NCI-H146 (cell line): ENCODE data around the gene CECR2.
"Not testable (repeated sequence)": the region's sequence is repeated elsewhere in the genome, so short reads cannot be mapped to it uniquely, and the experiment has no call there.

Experiments used
- DNase-seq: peaks from one replicate; lab custom pipeline; 2025; lab: John Stamatoyannopoulos, UW

The CECR2 gene

DNA sequence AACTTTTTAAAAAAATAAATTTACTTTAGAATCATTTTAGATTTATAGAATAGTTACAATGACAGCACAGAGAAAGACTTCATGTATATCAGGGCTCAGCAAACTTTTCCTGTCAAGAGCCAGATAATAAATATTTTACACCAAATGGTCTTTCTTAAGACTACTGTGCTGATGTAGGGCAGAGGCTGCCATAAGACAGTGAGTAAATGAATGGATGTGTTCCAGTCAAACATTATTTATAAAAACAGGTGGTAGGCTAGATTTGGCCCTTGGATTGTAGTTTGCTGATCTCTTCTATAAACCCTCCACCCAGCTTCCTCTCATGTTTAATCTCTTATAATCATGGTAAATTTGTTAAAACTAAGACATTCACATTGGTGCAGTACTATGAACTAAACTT, 33.0 kb downstream of the CECR2 start:
- no peak for DNase-seq

DNA sequence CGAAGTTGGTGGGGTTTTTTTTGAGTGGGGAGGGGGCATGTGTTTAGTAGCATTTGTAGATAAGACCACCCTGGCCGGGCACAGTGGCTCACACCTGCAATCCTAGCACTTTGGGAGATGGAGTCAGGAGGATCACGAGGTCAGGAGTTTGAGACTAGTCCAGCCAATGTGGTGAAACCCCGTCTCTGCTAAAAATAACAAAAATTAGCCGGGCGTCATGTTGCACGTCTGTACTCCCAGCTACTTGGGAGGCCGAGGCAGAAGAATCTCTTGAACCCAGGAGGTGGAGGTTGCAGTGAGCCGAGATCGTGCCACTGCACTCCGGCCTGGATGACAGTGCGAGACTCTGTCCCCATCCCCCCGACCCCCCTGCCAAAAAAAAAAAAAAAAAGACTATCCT, 34.6 kb downstream of the CECR2 start:
- no peak for DNase-seq

DNA sequence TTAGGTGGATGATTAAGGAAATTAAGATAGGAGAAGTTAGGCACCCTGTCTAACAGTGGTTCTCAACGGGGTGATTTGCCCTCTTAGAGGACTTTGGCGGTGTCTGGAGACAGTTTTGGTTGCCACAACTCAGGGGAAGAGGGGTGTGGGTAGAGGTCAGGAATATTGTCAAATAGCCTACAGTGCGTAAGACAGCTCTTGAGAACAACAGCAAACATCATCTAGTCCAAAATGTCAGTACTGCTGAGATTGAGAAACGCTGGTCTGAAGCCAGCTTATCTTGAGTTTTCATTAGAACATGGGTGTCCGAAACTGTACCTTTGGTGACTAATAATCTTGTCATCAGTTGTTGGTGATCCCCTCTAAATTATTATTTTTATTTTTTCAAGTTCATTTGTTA, 38.4 kb downstream of the CECR2 start:
- DNase-seq, result no peak

DNA sequence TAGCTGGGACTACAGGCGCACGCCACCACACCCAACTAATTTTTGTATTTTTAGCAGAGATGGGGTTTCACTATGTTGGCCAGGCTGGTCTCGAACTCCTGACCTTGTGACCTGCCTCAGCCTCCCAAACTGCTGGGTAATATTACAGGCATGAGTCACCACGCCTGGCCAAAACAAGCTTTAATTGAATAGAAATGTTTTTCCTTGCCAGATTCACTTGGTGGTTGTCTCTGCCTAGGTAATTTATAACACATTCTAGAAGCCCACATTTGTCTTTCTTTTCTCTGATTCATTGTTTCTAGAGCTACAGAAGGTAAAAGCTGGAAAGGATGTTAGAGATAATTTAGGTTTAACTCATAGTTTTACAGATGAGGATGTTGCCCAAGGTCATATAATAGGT, 41.3 kb downstream of the CECR2 start:
- DNase-seq, result no peak

DNA sequence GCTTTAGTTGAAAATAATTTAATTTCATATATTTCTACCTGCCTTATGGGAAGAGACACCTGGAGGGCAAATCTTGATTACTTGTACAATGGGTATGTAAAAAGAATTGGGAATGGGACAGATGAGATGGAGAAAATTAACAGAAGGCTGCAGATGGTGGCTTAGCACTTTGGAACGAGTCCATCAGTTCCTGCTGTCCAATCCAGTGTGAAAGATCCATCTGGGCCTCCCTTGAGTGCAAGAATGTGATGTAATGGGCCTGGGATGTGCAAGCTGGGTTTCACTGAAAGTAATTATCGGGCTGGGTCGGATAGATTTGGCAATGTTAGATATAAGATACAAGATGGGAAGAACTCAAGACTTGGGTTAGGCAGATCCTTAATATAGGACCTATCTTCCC, 42.0 kb downstream of the CECR2 start:
- no peak for DNase-seq

DNA sequence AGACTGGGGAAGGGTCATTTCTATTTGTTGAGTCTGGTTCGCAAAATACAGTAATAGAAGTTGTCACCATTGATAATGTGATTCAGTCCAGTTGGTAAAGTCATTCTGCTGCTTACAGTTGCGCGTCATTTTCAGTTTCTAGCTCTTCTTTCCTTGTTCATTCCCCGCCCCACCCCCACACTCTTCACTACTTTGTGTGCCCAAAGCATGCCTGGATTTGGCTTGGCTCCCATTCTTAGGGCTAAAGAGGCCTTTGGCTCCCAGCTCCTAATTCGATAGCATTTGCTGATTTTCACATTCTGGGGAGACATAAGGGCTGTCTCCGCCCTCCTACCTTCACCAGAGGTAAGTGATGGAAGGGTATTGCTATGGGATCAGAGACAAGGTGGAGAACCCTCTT, 43.0 kb downstream of the CECR2 start:
- DNase-seq, result no peak

DNA sequence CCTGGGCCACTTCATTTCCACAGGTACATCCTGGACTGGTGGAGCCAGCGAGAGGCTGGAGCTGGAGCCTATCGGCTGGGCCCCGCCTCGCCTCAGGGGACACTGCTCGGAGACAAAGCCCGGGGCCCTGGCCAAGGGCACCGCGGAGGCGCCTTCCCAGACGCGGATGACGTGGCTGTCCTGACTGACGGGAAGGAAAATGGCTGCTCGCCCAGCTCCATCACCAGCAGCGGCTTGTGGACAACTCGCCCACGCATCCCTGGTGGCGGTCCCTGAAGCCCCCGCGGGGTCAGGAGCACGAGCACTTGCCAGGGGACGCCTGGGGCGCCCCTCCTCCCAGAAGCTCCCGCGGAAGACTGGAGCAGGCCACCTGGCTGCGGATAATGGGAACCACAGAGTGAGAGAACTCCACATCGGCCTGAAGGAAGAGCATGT, 49.6 kb downstream of the CECR2 start:
- no peak for DNase-seq

DNA sequence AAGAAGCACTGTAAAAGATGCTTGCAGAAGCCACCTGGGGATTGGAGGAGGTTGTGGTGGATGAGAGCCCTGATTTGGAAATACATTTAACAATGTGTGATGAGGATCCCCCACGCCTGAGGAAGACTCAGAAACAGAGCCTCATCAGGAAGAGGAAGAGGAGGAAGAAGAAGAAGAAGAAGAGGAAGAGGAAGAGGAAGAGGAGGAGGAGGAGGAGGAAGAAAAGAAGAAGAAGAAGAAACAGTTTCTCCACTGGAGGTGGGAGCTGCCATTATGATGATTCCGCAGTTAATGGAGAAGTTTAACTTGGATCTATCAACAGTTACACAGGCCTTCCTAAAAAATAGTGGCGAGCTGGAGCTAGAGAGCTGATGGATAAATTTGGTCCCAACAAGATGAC, 50.1 kb downstream of the CECR2 start:
- no peak for DNase-seq

DNA sequence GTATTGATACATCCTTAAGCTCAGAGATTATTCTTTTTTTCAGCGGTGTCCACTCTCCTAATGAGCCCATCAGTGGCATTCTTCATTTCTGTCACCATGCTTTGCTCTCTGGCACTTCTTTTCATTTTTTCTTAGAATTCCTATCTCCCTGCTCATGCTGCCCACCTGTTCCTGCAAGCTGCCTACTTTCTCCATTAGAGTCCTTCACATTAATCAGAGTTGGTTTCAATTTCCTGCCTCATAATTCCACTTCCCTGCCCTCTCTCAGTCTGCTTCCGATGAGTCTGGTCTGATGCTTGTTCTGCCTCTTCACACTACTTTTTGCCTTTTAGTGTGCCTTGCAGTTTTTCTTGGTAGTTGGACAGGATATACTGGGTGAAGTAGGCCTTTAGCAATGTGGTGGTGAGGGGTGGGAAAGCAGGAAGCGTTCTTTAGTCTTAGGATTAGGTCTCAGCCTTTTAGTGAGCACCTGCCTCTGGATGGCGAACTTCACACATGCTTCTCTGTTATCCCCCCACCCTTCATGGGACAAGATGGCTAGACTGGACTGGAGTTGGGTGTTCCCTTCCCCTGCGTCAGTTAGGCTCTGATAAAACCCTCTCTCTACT, 53.6 kb downstream of the CECR2 start:
- DNase-seq, result no peak

DNA sequence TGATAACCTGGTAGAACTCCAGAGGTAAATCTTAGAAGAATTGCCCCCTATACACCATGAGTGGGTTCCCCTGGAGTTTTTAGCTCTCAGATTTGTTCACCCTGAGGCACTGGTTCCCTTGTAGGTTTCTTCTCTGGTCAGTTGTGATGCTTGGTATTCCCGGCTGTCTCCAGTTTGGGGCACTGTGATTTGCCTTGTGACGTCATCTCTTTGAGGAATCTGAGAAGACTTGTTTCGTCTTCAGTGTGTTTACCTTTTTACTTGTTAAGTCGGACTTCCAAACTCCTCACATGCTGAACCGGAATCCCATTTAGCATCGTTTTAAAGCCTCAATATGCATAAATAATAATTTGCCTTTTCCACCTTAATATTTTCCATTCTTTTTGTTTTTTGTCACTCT, 54.4 kb downstream of the CECR2 start:
- DNase-seq, result no peak

DNA sequence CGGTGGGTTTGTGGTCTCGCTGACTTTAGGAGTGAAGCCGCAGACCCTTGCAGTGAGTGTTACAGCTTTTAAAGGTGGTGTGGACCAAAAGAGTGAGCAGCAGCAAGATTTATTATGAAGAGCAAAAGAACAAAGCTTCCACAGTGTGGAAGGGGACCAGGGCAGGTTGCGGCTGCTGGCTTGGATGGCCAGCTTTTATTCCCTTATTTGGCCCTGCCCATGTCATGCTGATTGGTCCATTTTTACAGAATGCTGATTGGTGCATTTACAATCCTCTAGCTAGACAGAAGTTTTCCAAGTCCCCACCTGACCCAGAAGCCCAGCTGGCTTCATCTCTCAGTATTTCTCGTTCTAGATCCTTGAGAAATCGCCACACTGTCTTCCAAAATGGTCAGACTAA, 58.3 kb downstream of the CECR2 start:
- not testable (repeated sequence) for DNase-seq

DNA sequence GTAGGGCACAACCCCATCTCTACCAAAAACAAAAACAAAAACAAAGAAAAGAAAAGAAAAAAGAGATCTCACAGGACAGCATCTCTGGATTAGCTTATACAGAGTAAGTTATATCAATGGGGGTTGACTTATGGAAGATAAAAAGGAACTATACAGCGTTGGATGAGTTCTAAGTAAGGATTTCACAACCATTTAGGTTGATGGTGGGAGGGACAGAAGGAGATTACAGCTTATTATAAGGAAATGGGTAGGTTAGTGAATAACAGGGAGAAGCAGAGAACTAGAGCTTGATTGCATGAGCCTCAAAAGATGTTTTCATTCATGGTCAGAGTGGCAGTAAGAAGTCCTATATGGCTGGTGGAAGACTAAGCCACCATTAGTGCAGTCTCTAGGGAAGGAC, 60.3 kb downstream of the CECR2 start:
- DNase-seq, result no peak

DNA sequence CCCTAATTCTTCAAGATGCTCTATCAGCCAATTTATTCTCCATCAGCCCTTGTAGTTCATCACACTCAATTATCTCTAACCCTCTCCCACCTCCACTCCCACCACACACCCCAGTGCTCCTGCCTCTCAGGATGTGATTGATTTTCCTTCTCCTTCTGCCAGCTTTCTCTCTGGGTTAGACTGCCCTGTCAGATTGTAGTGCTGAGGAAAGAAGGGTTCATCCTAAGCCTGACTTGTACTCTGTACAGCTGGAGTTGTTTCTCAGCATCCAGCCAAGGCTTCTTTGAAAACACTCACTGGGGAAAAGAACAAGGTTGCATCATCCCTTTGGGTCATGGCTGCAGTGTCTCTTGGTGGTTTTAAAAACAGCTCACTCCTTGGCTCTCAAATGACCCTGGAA, 61.2 kb downstream of the CECR2 start:
- DNase-seq, result no peak

DNA sequence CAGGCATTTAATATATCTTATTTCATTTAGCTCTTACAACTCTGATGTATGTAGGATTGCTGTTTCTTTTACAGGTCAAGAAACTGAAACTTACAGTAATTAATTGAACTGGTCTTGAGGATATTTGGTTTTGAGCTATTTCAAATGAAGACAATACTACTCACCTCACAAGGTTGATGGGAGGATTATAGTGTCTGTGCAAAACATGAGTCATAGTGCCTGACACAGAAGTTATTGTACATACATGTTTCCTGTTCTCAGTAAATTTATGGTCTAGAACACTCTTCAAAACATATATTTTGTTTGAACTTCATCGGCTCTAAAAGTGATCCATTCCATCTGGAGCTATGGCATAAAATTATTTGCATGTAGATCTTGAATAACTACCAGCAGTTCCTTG, 61.9 kb downstream of the CECR2 start:
- DNase-seq, result no peak

DNA sequence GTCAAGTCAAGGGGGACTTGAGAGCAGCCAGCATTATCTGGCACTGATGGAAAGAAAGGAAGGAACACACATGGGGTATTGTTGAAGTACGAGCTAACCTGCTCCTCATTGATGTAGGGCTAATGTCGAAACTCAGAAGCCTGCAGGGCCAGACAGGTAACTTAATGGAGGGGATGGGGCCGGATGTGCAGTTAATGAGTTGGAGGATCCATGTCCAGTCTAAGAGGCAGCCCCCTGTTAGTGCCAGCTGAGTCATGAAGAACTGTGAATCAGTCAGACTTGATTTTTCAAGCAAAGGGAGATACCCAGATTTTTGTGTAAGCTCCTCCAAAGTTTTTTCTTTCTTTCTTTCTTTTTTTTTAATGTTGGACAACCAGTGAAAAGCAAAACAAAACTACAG, 65.6 kb downstream of the CECR2 start:
- no peak for DNase-seq

DNA sequence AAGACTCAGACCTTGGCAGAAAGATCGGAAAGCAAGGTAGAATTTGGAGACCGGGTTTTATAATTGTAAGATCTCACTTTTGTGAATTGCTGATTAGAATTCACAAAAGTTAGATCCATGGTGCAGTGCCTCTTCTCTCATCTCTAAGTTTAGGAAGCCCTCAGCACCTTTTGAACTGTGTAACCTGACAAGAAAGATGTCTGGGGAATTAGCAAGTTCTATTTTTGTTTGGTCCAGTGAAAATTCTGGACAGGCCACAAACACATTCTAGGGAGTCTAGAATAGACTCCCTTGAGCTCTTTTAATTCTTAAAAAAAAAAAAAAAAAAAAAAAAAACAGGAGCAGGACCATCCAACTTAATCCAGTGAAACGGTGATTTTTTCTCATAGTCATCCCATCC, 66.1 kb downstream of the CECR2 start:
- DNase-seq, result no peak

DNA sequence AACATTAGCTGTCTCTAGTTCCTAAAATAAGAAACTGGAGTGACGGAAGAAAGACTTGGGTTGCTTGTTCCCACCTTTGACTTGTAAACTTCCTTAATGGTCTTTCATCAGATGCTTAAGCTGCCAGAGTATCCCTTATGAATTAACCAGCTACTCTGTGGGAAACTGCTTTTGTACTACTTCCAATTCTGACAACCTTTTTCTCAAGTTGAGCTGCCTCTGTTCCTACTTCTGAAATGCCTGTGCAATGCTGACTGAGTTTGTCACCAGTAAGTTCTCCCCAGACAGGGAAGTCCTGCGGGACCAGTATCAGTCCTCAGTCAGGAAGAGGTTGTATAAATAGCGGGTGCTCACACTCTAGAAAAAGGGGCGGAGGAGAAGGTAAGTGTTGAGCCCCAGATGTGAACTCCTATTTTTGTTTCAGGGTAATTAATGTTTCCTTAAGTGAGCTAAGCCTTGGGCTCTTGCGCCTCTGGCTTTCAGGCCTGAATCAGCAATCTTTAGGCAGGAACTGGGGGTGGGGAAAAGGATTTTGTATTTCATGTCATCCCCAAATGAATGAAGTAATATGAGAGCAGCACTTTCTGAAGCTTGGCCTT, 67.2 kb downstream of the CECR2 start:
- no peak for DNase-seq

DNA sequence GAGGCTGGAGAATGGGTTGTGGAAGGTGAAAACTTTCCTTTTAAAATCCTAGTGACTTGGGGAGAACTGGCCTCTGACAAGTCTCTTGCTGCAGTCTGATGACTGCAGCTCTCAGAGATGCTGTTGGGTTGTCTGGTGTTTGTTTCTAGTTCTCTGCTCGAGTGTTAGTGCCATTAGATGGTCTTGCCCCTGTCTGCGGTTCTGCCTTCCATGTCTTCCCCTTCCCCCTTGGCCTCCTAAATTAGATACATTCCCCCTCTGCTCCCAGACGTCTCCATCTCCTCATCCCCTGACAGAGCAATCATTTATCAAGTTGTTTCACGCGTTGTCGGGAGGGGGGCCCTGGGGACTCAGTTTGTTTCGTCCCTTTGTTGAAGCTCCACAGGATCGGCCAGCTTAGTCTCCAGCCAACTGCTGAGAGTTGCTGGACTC, 67.7 kb downstream of the CECR2 start:
- DNase-seq, result no peak

DNA sequence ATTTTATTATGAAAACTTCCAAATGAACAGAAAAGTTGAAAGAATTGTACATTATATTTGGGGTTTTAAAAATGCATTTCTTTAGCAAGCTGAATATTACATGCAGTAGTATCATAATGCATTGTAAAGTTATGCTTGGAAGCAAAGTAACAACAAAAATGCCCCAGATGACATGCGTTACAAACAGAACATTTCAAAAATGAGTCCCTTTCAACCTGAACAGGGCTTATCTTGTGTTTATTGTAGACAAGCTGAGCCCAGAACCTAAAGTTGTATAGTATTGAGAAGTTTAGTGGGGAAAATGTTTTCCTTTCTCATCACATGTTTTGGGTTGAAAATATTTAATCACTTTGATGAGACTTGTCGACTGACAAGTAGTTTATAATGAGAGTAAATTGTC, 68.8 kb downstream of the CECR2 start:
- no peak for DNase-seq

DNA sequence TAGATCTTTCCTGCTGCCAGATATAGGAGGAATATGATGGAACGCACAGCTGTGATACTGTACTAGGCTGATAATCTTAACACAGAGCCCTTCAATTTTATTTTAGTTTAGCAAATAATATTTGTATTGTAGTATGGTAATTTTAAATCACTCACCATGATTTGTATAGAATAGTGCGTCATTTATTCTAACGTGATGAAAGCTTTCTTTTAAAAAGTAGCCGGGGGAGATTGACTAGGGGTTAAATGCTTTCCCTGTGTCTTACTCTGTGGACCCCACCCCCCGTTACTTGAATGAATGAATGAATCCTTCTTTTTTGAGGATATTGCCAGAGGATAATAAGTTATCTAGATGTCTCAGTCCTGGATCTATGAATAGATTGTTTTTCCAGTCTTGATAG, 72.1 kb downstream of the CECR2 start:
- DNase-seq, result no peak

DNA sequence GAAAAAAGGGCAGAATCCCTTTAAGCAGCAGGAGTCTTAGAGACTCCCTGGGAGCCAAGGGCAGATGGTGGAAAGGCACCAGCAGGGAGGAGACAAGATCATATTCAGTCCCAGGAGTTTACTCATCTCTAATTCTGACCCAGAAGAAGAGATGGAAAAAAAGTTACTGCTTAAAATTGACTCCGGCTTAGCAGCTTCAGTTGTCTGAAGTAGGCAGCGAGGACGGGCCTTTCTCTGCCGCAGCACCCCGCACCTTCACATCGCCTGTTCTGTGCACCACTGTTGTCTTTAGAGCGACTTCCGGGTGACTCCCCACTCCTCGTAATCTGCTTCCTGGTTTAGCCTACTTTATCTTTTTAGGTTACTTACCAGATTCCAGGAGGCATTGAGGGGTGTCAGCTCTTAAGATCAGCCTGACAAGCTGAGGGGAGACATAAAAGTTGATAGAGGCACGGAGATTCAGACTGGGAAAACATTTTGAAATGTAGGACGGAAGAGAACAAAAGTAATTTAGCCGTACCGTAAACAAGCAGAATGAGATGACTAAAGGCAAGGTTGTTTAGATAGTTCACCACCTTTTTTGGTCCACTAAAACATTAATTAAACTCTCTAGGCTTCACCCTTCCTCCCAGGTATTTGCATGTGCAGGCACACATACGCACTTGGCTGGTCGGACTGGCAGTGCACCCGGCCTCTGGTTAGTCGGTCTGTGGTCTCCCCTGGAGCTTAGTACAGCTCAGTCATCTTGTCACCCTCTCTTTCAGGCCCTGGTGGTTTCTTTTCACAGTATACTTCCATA, 74.3 kb downstream of the CECR2 start:
- DNase-seq, result no peak

DNA sequence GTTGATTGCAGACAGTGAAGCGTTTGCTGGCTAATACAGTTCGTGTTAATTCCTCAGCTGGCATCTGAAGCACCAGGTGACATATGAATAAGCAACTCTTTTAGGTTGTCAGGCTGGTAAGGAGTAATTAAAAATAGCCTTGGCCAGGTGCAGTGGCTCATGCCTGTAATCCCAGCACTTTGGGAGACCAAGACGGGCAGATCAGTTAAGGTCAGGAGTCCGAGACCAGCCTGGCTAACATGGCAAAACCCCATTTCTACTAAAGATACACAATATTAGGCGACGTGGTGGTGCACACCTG, 74.9 kb downstream of the CECR2 start:
- DNase-seq, result no peak

DNA sequence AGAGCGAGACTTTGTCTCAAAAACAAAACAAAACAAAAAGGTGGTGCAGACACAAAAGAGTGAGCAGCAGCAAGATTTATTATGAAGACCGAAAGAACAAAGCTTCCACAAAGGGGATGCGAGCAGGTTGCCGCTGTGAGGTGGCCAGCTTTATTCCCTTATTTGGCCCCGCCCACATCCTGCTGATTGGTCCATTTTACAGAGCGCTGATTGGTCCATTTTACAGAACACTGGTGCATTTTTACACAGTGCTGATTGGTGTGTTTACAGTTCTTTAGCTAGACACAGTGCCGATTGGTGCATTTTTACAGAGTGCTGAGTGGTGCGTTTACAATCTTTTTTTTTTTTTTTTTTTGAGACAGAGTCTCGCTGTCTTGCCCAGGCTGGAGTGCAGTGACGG, 77.4 kb downstream of the CECR2 start:
- DNase-seq, result no peak

DNA sequence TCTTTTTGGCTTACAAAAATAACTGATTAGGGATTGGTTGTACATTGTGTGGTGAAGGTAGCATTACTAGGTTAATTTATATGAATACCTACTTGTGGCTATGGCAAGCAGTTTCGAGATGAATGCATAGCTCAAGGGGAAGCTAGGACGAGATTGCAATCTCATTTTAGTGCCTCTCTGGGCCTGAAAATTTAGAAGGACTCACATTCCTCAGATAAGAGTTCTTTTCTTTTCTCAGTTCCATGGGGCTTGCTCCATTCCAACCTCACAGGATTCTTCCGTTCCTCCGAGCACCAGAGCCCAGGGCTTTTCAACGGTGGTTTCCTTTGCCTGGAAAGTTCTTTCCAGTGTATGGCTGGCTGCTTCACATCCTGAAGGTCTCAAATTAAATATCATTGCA, 82.1 kb downstream of the CECR2 start:
- DNase-seq, result no peak
